ENCODE data around the gene NHSL1.

NHSL1 gene, protein sequence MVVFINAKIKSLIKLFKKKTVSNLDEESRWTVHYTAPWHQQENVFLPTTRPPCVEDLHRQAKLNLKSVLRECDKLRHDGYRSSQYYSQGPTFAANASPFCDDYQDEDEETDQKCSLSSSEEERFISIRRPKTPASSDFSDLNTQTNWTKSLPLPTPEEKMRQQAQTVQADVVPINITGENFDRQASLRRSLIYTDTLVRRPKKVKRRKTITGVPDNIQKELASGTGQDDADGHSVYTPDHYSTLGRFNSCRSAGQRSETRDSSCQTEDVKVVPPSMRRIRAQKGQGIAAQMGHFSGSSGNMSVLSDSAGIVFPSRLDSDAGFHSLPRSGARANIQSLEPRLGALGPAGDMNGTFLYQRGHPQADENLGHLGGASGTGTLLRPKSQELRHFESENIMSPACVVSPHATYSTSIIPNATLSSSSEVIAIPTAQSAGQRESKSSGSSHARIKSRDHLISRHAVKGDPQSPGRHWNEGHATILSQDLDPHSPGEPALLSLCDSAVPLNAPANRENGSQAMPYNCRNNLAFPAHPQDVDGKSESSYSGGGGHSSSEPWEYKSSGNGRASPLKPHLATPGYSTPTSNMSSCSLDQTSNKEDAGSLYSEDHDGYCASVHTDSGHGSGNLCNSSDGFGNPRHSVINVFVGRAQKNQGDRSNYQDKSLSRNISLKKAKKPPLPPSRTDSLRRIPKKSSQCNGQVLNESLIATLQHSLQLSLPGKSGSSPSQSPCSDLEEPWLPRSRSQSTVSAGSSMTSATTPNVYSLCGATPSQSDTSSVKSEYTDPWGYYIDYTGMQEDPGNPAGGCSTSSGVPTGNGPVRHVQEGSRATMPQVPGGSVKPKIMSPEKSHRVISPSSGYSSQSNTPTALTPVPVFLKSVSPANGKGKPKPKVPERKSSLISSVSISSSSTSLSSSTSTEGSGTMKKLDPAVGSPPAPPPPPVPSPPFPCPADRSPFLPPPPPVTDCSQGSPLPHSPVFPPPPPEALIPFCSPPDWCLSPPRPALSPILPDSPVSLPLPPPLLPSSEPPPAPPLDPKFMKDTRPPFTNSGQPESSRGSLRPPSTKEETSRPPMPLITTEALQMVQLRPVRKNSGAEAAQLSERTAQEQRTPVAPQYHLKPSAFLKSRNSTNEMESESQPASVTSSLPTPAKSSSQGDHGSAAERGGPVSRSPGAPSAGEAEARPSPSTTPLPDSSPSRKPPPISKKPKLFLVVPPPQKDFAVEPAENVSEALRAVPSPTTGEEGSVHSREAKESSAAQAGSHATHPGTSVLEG (N-terminal part only)

DNA sequence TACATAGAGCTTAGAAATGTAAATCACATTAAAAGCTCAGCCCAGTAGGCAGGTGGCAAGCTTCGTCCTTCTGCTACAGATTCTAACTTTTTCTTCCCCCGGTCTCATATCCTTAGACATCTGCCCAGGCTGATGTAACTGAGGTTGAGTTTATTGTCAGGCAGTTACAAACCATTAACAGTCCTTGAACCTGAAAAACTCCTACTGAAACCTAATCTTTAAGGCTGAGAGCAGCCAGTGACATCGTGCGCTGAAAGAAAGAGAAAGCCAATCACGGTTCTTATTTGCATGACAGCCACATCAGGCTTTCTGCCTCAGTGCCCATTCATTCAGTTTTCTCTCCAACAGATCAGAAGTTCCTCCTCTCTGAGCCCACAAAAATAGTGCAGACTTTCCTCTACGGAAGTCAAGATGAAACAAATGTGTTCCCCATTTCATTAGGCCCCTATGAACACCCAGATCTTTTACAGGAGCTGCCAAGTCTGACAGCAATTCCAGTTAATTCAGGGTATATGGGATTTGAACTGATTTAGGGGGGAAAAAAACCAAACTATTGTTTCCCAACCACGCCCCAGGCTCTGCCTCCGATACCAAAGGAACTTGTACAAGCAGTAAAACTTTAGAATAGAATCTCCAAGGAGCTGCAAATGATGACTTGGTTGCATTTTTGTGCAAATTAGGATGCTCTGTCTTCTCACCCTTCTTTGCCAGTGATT, at the start of gene NHSL1:
Gene NHSL1 (minus strand): TSS at position 192 of the 716 bp plus-strand sequence. CDS start 204 bp downstream, outside the sequence.
- no peak for DNase-seq (ENCODE audit: low read depth)

DNA sequence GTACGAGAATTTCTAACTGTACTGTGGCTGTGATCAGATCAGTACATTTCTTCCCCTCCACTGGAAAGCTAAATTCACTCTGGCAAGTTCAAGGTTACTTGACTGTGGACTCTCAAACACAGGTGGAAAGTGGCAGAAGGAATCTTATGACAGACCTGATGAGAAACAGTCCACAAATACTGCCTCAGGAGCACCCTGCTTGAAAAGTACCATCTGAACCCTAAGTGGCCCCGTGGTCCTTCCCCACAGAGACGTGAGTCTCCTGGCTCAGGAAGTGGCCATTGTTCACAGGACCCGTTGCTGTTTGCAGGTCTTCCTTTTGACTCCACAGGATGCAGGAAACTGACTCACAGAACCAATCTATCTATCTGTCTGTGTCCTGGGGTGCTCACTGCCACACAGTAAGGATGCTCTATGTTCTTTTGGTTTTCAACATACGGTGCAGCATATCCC, 47.5 kb upstream of the NHSL1 start:
- DNase-seq (ENCODE audit: low read depth), result no peak

DNA sequence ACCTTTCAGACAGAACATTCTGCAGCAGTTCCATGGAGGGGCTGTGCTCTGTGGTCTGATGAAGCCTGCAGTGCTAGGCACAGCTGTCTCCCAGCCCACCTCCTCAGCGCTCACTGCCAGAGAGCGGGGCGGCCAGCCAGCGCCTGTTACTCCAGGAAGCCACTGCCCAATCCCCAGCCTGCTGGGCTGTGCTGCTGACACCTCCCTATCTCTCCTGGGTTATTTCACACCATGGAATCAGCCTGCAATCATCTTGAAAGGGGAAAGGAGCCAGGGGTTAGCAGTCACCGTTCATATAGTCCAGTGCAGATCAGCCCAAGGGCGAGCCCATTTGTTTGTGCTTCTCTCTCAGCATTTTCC, 46.3 kb upstream of the NHSL1 start:
- no peak for DNase-seq (ENCODE audit: low read depth)

DNA sequence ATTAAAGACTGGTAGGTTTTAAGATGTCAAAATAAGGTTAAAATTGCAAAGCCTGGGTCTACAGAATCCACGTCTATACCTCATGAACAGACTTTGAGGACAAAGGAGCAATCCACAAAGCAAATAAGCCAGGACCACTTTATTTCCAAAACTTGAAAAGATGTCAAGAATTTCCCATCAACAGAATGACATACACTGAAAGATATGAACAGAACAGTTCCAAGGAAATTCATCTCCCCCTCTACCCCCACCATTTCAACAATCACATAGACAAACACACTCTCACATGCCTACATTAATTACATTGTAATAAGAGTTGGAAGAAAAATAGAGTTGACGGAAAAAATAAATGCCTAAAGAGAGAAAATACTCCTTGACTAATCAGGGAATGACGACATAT, 45.2 kb upstream of the NHSL1 start:
- DNase-seq (ENCODE audit: low read depth), result no peak

DNA sequence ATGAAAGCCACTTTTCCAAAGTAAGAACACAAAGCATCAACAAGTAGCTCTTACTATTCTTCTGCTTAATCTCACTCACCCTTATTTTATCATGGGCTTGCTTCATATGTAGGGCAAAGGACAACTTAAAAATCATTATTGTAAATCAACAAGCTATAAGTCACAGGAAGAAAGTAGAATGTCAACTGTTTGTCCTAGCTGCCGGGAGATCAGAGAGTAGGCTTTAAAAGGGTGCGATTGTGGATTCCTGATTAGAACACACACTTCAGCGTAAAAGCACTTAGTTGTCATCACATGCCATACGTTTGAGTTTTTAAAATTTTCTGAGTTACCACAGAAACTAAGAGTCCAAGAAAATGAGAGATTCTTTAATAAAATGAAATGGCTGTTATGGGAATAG, 44.4 kb upstream of the NHSL1 start:
- DNase-seq (ENCODE audit: low read depth), result no peak

DNA sequence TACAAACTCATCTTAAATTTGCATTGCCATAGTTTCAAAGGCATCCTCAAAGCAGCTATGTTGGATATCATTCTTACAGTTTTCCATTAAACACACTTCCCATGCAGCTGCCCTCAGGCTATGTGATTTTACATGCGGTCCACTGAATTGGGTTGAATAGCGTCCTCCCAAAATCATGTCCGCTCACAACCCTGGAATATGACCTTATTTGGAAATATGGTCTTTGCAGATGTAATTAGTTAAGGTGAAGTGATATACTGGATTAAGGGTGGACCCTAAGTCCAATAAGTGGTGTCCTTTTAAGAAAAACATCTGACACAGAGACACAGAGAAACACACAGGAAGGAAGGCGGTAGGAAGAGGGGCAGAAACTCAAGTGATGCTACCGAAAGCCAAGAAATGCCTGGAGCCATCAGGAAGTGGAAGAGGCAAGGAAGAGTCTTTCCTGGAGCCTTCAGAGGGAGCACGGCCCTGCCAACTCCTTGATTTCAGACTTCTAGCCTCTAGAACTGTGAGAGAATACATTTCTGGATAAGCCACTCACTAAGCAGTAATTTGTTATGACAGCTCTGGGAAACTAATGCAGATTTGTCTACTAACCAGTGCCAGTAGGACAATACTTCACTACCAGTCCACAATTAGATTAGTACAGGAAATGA, 42.7 kb upstream of the NHSL1 start:
- DNase-seq (ENCODE audit: low read depth), result no peak

DNA sequence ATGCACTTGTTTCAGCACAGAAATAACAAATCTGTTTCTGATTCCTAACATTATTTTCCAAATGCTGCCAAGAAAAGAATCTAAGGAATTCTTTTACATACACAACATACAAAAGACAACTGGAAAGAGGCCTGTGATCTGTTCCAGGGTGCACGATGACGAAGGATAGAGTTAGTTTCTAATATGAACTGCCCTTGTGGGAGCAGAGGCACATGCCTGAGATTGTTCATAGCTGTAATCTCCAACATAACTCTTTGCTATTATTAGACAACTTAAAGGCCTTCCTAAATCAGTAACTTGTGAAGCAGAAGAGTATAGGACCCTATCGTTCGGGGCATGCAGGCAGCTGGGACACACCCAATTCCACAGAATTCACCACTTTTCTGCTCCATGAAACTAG, 41.2 kb upstream of the NHSL1 start:
- DNase-seq (ENCODE audit: low read depth), result no peak

DNA sequence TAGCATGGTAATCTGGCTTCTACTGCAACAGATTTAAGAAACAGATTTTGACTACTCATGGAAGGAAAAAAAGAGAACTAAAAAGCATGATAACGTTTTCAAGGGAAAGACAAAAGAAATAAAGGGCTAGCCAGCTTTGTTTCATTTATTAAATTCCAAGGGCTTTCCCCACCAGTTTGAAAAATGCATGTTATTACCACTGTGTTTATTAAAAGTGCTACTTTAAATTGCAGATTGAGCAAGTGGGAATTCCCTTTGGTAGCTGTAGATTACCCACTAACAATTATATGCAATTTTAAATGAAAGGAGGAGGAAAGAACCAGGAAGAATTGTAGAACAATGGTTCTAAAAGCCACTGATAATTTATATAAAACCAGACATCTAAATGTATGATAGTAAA, 40.6 kb upstream of the NHSL1 start:
- DNase-seq (ENCODE audit: low read depth), result no peak

DNA sequence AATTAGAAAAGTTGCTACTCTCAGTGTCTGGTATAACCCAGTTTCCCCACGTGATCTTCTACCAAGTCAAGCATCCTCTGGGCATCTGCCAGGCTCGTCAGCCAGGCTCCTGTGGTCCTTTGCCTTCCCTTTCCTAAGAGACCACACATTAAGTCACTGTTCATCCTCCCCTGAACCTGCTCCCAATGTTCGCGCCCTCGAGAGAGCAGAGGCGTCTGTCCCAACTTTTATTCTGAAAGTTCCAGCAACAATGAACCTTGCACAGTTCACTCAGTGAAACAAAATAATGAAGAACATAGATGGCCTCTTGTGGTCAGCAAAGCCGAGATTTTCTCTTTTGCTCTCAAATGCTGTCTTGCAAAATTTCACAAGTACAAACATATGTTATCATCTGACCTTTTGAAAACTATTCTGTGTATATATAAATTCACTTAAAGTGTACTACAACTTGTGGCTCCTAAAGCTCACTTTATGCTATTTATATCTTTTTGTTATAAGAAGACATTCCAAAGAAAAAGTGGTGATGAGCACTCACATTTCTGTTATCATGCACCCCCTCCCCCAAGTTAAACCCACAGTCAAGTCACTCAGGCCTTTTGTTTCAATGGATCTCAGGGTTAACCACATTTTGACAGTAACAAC, 39.2 kb upstream of the NHSL1 start:
- no peak for DNase-seq (ENCODE audit: low read depth)

DNA sequence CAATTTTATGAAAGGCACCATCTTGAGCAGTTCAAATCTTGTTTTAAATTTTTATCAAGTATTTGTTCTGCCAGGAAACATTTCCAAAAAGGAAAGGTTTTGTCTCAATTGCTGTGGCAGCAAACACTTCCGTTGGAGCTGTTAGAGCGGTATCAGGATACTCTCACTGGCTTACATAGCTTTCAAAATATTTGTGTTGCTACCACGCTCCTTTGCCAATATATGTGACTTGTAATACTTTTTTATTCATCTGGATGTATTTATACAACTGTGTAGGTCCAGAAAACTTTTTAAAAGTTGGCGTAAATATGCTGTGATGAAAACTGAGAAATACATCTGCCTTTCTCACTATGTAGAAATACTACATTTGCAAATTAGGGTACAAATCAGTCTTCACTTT, 37.8 kb upstream of the NHSL1 start:
- no peak for DNase-seq (ENCODE audit: low read depth)

DNA sequence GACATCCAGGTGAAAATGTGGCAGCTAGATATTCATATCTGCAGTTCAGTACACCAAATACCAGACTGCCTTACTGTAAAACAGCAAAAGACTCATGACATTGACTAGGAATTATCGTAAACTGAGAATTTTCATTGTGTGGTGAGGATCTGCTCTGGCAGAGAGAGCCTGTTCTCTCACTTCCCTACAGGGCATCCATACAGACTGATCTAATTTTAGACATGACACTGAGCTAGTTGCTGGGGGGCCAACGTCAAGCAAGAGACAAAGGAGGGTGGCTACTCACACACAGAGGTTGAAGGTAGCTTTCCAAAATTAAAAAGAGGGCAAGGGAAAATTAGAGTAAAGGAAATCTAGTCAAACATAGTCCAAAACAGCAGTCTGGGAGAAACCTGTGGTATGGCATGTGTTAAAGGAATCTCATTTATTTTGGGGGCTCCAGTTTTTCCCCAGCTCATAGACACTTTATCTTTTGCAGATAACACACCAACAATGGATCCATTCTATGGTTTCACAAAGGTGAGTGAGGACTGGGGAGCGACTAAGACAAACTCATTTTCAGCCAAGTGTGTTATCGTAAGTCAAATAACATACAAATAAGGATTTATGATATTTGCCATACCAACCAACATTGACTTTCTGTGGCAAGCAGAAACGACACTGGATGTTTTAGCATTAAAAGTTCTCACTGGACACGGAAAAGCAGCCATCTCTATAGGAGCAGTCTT, 36.6 kb upstream of the NHSL1 start:
- no peak for DNase-seq (ENCODE audit: low read depth)

DNA sequence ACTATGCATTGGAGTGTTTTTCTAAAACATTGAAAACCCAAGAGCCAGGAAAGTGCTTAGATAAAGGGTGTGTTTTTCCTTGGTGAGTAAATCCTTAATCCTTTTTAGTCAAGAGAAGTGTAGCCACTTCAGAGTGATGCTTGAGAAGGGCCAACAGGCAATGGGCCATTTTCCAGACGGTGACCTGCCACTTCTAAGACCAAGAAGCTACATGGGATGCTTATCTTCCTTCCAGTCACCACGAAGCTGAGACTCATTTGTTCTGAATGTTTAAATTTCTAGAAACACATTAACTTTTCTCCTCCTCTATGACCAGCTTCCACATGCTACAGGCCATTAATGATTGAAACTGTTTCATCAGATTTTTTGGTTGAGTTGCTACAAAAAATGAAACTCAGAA, 34.4 kb upstream of the NHSL1 start:
- DNase-seq (ENCODE audit: low read depth), result no peak

DNA sequence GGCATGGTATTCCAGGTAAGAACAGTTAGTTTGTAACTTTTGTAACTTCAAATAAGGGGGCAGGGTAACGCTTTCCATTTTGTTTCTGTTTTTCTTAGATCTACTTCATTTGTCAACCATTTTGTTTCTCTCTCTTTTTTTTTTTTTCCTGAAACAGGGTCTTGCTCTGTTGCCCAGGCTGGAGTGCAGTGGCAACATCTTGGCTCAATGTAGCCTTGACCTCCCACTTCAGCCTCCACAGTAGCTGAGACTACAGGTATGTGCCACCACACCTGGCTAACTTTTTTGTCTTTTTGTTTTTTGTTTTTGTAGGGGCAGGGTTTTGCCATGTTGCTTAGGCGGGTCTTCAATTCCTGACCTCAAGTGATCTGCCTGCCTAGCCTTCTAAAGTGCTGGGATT, 32.1 kb upstream of the NHSL1 start:
- DNase-seq (ENCODE audit: low read depth), result no peak

DNA sequence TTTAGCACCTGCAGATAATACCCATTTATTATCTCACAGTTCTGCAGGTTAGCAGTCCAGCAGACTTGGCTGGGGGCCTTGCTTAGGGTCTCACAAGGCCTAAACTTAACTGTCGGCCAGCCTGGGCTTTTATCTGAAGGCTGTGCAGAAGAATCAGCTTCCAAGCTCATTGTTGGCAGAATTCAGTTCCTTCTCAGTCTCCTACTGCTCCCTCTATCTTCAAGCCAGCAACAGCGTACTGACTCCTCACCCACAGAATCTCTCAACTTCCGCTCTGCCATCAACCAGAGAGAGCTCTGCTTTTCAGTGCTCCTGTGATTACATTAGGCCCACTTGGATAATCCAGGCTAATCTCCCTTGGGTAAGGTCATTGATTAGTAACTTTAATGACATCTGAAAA, 30.2 kb upstream of the NHSL1 start:
- DNase-seq (ENCODE audit: low read depth), result no peak

DNA sequence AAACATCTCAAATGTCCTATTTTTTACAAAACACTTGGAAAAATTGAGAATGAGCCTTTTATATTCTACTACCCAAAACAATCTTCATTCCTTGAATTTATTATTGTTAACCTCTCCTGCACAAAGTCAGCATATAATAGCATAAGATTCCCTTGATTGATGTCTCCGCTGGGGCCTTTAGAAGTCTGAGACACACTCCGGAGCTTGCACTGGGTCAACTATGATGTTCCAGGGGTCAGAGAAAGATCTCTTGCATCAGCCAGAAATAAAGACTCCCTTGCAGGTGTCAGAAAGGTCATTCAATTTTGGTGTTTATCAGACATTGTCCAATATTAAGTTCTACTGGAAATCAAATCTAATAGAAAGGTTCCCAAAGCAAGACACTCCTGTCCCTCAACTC, 29.7 kb upstream of the NHSL1 start:
- no peak for DNase-seq (ENCODE audit: low read depth)

DNA sequence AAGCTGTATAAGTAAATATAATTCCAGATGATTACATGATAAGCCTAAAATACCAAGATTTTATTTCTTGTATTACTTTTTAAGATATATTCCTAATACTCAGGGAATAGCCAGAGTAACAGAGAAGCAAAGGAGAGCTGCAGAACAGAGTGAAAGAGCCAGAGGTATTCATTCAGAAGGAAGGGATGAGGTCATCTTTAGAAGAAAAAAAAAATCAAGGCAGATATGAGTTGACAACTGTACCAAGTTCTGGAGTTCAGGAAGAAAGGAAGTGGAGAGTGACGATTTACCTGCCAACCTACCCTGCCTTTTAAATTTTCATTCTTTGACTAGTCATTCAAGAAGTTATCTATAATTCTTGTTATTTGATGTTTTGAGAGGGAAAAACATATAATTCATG, 28.8 kb upstream of the NHSL1 start:
- DNase-seq (ENCODE audit: low read depth), result no peak

DNA sequence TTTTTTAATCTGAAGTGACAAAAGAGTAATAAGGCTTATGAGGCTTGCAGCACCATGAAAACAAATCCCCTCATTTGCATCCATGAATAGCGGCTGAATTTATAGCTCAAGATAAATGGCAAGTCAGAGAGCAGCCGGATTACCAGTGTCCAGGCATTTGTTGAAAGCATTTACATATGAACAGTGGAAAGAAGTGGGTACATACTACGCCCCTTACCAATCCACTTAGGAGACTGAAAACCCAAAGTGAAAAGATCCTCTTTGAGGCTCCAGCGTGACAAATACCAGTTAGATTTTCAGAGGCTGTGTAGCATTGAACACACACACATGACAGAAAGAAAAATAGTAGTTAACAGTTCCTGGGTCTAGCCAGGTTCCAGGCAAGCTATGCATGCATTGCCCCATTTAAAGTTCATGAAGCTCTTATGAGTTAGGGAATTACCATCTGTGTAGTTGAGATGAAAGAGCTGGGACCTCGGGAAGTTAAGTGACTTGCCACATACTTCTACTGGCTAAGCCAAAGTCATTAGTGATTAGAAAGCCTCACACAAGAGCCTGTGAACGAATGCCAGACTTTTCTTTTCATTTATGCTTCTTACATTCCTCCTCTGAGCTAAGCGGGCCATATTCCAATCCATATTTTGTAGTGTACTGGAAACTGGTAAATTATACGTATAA, 28.3 kb upstream of the NHSL1 start:
- no peak for DNase-seq (ENCODE audit: low read depth)

DNA sequence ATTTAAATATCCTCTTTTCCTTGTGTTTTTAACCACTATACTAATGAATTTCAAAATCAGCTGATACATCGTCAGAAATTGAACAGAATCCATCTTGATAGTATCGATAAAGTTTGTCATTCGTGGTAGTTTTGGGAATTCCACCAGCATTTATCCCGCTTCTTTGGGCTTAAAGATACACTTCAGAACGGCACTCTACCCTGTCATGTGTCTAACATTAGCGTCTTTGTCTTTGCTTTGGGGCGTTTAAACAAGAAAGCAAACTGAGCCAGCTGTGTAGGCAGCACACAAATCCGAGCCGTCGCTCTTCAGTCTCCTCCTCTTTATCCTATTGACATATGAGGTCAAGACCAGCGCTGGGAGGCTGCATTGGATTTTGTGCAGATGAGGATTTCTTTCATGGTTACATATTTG, 27.5 kb upstream of the NHSL1 start:
- no peak for DNase-seq (ENCODE audit: low read depth)

DNA sequence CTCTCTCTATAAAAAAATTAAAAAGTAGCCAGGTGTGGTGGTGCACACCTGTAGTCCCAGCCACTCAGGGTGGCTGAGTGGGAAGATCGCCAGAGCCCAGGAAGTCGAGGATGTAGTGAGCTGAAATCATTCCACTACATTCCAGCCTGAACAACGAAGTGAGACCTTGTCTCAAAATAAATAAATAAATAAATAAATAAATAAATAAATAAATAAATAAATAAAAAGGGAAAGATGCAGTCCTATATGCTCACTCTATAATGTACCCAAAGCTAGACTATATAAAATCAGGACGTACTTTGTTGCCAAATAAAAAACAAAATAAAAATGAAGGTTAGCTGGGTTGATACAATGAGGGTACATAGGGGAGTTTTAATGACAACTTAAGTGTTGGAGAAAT, 26.1 kb upstream of the NHSL1 start:
- DNase-seq (ENCODE audit: low read depth), result no peak

DNA sequence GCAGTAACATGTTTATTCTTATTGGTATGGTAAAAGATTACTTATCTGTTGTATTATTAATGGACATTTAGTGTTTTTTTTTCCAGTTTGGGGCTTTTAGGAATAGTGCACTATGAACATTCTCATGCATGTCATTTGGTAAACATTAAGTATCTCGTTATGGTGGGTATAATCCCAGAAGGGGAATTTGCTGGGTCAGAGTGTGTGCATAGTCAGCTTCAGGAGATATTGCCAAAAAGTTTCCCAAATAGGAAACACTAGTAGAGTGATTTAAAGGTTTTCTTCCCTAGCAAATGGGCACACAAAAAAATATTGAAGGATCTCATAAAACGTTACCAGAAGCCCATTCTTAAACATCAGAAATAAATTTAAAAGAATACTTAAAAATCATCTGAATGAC, 25.2 kb upstream of the NHSL1 start:
- DNase-seq (ENCODE audit: low read depth), result no peak
